ENCODE measurements around the gene CLDN34. TPM values are rescaled to one million over a fixed set of nuclear protein-coding genes. Genes with fewer than 3 reads are reported as not detected.

Gene CLDN34
- total and polyA plus RNA-seq, 12 donors, result 0.13 to 0.25 TPM; not detected in 10

DNA sequence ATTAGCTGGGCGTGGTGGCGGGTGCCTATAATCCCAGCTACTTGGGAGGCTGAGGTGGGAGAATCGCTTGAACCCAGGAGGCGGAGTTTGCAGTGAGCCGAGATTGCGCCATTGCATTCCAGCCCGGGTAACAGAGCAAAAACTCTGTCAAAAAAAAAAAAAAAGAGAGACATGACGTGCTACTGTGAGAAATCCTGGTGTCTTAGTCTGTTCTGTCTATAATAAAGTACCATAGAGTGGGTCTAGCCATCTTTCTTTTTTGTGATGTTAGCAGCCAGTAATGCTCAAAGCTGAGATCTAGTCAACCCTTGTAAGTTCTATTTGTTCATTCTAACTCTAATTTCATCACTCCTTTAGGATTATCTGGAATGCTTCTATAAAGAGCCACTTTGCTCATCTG is 38.9 kb downstream of the CLDN34 start:
- DNase-seq, result no peak
- intact Hi-C loops (cut with DNase I), result no loop called here
- no peaks in the 10 kb centered on the region for H3K36me3 ChIP-seq (replicated peaks in 1 of 2)
- H3K4me3 ChIP-seq, result no peak overlapping the region
- 84 to 89% (median 87%) methylated on average over 8 of the region's 8 CpGs for WGBS, 4 donors
- H3K9me3 ChIP-seq (replicated peaks in 1 of 3), result no peaks in the 10 kb centered on the region
- H3K27ac ChIP-seq, result no peak overlapping the region
- H3K4me1 ChIP-seq (replicated peaks in 1 of 2), result no peaks in the 10 kb centered on the region
- TF ChIP-seq POLR2A (IDR thresholded peaks at IDR 0.05), result no peak
- TF ChIP-seq, protein P1, sequence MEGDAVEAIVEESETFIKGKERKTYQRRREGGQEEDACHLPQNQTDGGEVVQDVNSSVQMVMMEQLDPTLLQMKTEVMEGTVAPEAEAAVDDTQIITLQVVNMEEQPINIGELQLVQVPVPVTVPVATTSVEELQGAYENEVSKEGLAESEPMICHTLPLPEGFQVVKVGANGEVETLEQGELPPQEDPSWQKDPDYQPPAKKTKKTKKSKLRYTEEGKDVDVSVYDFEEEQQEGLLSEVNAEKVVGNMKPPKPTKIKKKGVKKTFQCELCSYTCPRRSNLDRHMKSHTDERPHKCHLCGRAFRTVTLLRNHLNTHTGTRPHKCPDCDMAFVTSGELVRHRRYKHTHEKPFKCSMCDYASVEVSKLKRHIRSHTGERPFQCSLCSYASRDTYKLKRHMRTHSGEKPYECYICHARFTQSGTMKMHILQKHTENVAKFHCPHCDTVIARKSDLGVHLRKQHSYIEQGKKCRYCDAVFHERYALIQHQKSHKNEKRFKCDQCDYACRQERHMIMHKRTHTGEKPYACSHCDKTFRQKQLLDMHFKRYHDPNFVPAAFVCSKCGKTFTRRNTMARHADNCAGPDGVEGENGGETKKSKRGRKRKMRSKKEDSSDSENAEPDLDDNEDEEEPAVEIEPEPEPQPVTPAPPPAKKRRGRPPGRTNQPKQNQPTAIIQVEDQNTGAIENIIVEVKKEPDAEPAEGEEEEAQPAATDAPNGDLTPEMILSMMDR (IDR thresholded peaks at IDR 0.05), result no peak
- peaks cover 7% of the 10 kb centered on the region for H3K27me3 ChIP-seq

DNA sequence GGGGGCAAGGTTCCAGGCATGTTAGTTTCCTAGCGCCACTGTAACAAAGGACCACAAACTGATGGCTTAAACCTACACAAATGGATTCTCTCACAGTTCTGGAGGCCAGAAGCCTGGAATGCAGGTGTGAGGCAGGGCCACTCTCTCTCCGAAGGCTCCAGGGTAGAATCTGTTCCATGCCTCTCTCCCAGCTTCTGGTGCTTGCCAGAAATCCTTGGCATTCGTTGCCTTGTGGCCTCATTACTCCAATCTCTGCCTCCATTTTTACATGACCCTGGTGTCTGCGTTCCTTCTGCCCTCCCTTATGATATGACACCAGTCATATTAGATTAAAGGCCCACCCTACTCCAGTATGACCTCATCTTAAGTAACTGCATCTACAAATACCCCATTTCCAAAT is 39.6 kb downstream of the CLDN34 start:
- 70 to 88% (median 73%) methylated on average over 3 to 4 of the region's 4 CpGs for WGBS, 4 donors
- no peak for DNase-seq
- H3K27me3 ChIP-seq, result no peaks in the 10 kb centered on the region
- no peak overlapping the region for H3K4me3 ChIP-seq
- intact Hi-C loops (cut with DNase I), result no loop called here
- no peaks in the 10 kb centered on the region for H3K4me1 ChIP-seq (replicated peaks in 1 of 2)
- no peaks in the 10 kb centered on the region for H3K9me3 ChIP-seq (replicated peaks in 1 of 3)
- TF ChIP-seq, protein P1 (IDR thresholded peaks at IDR 0.05), result no peak
- TF ChIP-seq POLR2A (IDR thresholded peaks at IDR 0.05), result no peak
- H3K27ac ChIP-seq, result no peak overlapping the region
- no peaks in the 10 kb centered on the region for H3K36me3 ChIP-seq (replicated peaks in 1 of 2)

DNA sequence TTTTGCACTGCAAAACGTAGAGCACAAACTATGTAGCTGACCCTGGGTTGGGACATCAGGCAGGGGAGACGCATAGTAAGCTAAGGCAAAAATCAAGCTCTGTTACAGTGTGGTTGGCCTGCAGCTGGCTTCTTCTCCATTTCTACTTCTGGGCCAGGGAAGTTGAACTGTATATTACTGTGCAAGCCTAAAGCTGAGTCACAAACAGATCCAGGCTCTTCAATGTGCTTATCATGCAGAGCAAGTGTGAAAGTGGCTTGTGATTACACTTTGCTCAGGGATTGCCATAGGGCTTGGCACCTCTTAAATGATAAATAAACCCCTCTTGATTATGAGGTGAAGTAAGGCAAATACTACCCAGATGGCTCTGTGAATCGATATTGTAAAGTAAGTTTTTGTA is 40.5 kb downstream of the CLDN34 start:
- no peak for TF ChIP-seq POLR2A (IDR thresholded peaks at IDR 0.05)
- TF ChIP-seq, protein P1 (IDR thresholded peaks at IDR 0.05), result no peak

DNA sequence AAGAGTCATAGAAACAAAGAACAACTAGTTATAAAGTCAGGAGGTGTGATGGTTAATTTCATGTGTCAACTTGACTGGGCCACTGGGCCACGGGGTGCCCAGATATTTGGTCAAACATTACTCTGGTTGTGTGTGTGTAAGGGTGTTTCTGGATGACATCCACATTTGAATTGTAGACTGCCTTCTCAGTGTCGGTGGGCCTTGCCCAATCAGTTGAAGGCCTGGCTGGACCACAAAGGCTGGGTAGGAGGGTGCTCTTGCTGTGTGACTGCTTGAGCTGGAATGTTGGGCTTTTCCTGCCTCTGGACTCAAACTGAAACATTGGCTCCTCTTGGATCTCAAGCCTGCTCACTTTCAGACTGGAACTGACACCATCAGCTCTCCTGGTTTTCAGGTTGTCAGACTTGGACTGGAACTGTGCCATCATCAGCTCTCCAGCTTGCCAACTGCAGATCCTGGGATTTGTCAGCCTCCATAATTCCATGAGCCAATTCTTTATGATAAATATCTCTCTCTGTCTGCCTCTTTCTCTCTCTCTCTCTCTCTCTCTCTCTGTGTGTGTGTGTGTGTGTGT is 41.4 kb downstream of the CLDN34 start:
- H3K9me3 ChIP-seq (replicated peaks in 1 of 3), result no peaks in the 10 kb centered on the region
- no peak overlapping the region for H3K27ac ChIP-seq
- intact Hi-C loops (cut with DNase I), result no loop called here

More for the DNA sequence above, 40.5 kb downstream of the CLDN34 start:
- Histone ChIP-seq H3K4me1 (replicated peaks in 1 of 2) (no peaks in the 10 kb centered on the region), H3K27me3 (no peaks in the 10 kb centered on the region), H3K36me3 (replicated peaks in 1 of 2) (no peaks in the 10 kb centered on the region), H3K27ac (no peak overlapping the region), H3K4me3 (no peak overlapping the region), H3K9me3 (replicated peaks in 1 of 3) (no peaks in the 10 kb centered on the region)
- no peak for DNase-seq
- WGBS, 4 donors, result 48 to 82% (median 69%) methylated on average over 2 to 3 of the region's 3 CpGs
- intact Hi-C loops (cut with DNase I), result no loop called here

More for the DNA sequence above, 41.4 kb downstream of the CLDN34 start:
- Histone ChIP-seq H3K27me3 (no peaks in the 10 kb centered on the region), H3K4me3 (no peak overlapping the region), H3K4me1 (replicated peaks in 1 of 2) (no peaks in the 10 kb centered on the region), H3K36me3 (replicated peaks in 1 of 2) (no peaks in the 10 kb centered on the region)
- no peak for DNase-seq
- TF ChIP-seq, protein P1 (IDR thresholded peaks at IDR 0.05), result no peak
- no peak for TF ChIP-seq POLR2A (IDR thresholded peaks at IDR 0.05)
- 70 to 93% (median 84%) methylated on average over 1 to 2 of the region's 2 CpGs for WGBS, 4 donors
